Measurements from ENCODE around the gene GHRH.

Gene GHRH

GRCh38 chr20:37236462-37236861 lies 25.2 kb downstream of the GHRH start:
- DNase-seq = no peak

DNA sequence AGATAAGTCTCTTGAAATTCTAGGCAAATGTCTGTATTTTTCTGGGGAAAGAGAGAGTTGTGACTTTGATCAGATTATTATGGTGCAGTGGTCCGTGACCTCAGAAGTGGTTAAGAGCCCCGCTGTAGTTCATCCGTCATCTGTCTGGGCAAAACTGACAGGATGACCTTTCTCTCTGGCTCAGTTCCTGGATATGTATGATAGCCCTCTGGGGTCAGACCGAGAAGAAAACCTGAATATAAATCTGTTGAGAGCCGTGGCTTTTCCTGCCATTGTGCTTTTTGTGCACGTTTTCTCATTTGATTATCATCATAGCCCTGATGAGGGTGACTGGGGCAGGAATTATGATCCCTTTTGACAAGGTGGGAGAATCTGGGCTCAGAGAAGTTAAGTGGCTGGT lies 26.5 kb downstream of the GHRH start:
- no peak for DNase-seq

GRCh38 chr20:37234254-37234581 lies 27.4 kb downstream of the GHRH start:
- DNase-seq = no peak

DNA sequence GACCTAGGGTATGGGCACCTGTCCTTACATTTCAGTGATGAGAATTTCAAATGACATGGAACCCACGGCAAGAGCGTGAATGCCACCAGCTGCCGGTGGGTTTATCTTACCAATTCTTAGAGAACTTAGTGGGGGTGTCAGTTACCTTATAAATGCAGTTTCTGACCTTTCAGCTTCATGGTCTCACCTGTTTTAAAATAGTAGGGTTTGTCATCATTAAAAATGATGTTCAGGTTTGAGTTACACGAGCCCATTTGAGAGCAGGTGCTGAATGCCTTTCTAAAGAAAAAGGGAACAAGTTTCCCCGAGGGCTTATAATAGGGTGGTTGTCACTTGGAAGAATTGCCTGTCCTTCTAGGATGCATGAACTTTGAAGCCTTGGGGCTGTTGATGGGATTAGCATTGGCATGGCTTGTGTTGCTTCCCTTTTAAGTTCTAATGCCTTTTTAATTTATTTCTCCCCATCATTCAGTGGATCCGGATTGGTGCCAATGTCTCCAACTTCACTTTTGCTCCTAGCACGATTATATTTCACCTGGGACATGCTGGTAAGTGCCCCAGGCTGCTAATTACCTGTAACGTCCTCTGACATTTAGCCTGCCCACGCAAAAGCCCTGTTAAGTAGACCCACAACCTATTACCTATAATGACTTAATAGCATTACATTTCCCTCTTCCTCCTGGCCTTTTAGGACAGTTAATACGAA lies 27.9 kb downstream of the GHRH start:
- no peak for DNase-seq

DNA sequence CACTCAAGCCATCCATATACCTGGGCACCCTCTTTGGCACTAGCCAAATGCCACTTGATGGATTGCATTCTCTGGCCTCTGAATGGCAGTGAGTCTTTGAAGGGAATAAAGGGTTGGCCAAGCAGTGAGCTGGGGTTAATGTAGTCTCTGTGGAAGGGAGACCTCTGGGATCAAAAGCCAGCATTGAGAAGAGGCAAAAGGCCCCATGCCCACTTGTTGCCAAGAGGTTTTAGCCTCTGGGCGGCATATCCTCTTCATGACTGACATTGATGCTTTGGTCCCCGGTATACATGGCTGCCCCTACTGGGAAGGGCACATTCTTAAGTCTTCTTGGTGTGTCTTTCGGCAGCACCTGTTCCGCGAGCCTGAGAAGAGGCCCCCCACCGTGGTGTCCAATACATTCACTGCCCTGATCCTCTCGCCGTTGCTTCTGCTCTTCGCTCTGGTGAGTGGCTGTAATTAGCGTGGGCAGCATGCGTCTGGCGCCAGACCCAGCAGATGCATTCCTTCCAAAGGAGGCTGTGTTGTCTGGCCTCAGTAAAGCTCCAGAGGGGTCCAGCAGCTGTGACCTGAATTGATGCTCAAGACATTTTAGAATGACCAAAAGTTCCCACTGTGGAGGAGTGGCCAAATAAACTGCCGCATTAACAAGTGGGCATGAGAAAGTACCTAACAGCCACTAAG lies 29.5 kb downstream of the GHRH start:
- DNase-seq = no peak

DNA sequence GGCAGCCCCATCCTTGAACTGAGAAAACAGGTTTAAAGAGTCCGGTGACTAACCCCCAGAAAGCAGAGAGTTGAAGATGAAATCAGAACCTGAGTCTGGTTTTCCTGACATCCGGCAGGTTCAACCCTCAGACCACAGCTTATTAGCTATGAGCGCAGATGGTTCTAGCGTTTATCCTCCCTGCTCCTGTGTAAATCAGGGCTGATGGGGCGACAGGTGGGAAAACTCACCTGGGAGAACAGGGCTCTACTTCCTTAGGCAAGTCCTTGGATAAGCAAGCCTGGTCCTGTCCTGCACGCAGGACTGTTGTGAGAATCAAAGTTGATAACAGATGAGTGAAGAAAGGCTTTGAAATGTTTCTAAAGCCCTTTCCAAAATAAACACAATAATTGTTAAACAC lies 31.4 kb downstream of the GHRH start:
- no peak for DNase-seq

GRCh38 chr20:37229357-37229756 lies 32.3 kb downstream of the GHRH start:
- DNase-seq = no peak

- no peak for DNase-seq
Observed at GRCh38 chr20:37228656-37229055, 33.0 kb downstream of the GHRH start.

DNA sequence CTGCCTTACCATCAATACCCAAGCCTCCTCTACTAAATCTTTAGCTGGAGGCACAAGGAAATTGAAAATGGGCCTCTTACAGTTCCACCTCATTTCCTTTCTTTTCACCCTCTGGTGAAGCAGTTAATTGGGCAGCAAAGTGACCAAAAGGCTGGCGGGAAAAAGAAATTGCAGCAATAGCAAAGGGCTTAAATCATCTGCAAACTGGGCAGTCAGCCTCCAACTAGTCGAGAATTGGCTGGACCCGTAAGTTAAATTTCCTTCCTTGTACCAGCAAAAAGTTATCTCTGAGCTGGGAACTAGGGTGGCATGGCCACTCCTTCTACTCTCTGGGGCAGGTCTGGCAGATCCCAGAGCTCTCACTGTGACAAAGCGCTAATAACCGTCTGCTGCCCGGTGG lies 33.5 kb downstream of the GHRH start:
- no peak for DNase-seq

DNA sequence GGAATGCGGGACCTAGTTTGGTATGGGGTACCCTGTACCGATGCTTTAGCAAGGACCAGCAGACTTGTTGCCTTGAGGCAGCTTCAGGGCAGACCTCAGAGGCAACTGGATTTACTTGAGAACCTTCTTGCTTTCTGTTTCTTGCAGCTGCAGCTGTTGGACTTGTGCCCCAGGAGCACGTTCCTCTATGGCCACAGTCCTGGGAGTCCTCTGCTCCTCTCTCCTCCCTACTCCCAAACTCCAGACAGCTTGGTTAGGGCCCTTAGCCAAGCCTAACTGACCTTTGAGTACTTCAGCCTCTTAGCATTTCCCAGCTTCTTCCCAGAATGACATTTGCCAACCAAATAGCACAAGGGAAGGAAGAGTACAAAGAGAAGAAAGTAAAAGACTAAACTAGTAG lies 34.7 kb downstream of the GHRH start:
- DNase-seq = no peak

DNA sequence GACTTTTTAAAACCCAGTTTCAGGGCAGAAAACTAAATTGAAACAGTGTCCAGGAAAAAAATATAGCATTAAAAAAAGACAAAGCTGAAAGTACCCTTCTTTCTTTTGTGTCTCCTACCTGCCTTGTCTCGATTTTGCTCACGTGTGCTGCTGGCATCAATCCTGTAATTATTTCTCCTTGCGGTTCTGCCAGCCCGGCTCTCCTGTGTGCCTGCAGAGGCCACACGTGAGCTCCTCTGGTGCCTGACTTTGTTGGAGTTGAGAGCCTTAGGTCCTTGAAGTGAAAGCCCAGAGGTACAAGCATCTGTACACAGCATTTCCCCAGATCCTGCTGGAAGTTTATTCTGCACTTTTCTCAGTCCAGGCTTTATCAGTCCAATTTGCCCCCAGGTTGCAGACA lies 36.5 kb downstream of the GHRH start:
- no peak for DNase-seq

GRCh38 chr20:37223053-37223452 lies 38.6 kb downstream of the GHRH start:
- no peak for DNase-seq

DNA sequence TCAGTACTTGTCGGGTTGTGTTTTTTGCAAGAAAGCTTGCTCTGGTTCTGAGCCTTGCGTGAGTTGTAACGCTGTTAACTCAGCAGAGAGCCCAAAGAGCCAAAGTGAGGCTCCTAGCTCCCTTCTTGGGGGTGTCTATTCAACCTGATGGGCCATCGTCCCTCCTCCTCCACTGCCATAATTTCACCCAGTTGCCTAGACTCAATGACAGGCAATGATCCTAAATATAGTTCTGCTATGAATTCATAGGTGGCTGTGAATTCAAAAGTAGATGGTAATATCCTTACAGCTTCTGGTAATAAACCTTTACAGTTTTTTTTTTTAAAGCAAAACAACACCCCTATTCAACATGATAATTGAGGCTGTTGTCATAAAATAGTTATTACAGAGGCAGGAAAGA lies 39.5 kb downstream of the GHRH start:
- no peak for DNase-seq

DNA sequence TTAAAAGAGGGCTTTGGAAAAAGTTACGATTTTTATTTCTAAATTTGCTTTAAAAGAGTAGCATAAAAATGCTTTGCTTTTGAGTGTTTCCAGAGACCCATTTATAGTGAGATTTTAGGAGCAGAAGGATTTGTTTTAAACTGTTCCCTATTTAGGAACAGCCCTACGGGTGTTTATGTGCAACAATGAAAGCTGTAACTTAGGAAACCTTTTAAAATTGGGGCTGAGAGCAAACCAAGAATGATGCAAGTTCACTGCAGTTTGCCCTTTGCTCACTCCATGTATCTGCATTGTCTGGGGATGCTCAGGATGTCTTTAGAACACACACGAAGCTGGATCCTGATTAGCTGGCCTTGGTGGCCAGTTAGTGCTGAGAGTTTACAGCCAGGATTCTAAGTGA lies 40.9 kb downstream of the GHRH start:
- DNase-seq = no peak

DNA sequence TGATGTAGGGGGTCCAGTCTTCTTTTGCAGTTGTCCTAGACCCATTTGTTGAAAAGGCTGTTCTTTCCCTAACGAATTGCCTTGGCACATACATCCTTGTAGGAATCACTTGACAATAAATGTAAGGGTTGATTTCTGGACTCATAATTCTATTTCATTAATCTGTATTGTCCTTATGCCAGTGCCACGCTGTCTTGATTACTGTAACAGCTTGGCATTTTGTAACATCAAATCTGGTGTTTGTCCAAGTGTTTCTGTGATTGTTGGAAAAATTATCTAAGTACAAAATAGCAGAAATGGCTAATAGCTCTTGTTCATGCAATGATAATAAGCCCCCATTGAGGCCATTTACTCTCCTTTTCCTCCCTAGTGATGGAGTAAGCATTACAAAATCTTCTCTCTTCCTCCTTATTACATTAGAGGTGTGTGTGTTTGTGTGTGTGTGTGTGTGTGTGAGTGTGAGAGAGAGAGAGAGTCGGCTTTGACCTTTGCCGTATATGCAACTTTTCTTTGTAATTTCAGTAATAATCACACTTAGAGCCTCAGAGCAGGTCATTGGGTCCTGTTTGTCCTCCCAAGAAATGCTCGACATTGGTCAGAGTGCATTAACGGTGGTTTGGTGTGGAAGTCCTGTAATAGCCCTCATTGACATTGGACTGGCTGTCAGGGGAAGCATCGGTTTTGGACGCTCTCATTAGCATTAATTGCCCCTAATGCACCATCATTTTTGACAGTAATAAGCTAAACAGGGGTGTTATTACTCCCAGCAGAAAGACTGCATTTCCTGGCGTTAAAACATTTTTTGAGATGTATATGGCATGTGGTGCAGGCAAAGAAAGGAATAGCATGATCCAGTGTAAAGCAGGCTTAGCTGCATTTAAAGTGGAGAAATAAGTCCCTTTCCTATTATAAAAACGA lies 41.6 kb downstream of the GHRH start:
- no peak for DNase-seq

DNA sequence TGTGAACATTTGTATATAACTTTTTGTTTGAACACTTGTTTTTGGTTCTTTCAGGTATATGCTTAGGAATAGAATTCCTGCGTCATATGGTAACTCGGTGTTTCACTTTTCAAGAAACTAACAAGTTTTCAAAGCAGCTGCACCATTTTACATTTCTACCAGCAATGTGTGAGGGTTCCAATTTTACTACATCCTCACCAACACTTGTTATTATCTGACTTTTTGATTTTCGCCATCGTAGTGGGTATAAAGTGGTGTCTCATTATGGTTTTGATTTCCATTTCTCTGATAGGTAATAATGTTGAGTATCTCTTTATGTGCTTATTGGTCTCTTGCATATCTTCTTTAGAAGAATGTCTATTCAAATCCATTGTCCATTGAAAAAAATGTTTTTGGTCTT lies 42.6 kb downstream of the GHRH start:
- DNase-seq = no peak

DNA sequence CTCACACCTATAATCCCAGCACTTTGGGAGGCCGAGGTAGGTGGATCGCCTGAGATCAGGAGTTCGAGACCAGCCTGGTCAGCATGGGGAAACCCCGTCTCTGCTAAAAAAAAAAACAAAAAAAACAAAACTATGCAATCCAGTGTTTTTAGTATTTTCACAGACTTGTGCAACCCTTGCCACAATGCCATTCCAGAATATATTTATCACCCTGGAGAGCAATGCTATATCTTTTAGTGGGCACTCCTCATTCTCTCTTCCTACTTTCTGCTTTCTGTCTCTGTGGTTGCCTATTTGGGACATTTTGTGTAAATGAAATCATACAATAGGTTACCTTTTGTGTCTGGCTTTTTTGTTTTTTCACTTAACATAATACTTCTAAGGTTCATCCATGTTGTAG lies 43.2 kb downstream of the GHRH start:
- DNase-seq = no peak

DNA sequence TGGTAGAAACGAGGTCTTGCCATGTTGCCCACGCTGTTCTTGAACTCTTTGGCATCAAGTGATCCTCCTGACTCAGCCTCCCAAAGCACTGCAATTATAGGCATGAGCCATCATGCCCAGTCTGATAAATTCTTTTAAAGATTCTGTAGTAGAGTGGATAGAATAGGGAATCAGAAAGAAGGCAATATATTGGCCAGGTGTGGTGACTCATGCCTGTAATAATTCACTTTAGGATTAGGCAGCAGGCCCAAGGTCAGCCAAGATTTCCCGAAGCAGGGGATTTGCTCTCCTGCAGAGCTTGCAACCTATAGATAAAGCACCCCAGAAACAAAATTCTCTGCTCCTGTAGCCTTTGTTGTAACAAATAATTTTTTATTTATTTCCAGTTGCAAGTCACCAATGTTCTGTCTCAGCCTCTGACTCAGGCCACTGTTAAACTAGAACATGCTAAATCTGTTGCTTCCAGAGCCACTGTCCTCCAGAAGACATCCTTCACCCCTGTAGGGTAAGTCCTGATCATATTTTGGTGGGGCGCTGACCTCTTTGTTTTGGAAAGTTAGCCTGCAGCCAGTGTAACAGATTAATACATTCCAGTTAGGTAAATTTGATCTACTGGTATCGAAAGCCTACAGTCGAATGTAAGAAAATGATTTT lies 51.8 kb downstream of the GHRH start:
- no peak for DNase-seq

- no peak for DNase-seq
Observed at GRCh38 chr20:37209193-37209592, 52.4 kb downstream of the GHRH start.

- no peak for DNase-seq
Observed at GRCh38 chr20:37207171-37207570, 54.4 kb downstream of the GHRH start.

DNA sequence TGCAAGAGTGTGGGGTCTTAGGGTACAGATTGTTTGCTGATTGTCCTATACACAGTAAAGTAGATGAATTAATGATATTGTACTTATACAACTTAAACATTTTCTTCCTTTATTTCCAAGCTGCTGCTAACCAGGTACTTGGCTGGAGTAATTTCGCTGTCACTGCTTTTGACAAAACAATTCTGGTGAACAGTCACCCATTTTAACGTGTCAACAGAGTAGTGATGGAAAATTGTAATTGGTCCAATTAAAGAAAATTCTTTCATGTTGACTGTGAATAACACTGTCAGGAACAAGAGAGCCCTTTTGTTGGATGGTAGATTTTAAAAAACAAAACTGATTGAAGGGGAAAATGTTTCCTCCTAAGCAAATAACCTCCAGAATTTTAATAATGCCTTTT lies 55.8 kb downstream of the GHRH start:
- DNase-seq = no peak

GRCh38 chr20:37205130-37205529 lies 56.5 kb downstream of the GHRH start:
- DNase-seq = no peak

DNA sequence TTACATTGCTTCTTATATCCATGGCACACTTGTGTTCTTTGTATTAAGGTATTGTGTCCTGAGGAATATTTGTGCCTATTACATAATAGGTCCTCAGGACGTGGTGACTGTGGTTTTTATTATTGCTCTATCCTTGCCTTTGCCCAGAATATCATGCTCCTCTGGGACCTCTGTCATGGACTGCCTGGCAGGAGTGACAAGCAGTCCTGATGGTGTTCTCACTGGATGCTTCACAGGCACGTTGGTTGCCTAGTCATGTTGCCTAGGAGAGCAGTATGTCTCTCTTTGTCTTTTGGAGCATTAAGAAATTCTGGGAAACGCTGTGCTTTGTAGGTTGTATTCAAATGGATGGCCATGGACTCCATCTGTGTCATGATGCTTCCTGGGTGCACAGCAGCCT lies 57.6 kb downstream of the GHRH start:
- no peak for DNase-seq
